HG03064 (cell line): ENCODE data around the gene GNB1L.
"Not testable (repeated sequence)": the region's sequence is repeated elsewhere in the genome, so short reads cannot be mapped to it uniquely, and the experiment has no call there.

ENCODE experiments used
- ATAC-seq: cut with Tn5 transposase; IDR thresholded peaks from one replicate; pipeline ENCODE4 v1.9.1; 2021; ENCODE audit warnings: low read depth; ENCODE audit not compliant: unreplicated experiment

Gene GNB1L

DNA sequence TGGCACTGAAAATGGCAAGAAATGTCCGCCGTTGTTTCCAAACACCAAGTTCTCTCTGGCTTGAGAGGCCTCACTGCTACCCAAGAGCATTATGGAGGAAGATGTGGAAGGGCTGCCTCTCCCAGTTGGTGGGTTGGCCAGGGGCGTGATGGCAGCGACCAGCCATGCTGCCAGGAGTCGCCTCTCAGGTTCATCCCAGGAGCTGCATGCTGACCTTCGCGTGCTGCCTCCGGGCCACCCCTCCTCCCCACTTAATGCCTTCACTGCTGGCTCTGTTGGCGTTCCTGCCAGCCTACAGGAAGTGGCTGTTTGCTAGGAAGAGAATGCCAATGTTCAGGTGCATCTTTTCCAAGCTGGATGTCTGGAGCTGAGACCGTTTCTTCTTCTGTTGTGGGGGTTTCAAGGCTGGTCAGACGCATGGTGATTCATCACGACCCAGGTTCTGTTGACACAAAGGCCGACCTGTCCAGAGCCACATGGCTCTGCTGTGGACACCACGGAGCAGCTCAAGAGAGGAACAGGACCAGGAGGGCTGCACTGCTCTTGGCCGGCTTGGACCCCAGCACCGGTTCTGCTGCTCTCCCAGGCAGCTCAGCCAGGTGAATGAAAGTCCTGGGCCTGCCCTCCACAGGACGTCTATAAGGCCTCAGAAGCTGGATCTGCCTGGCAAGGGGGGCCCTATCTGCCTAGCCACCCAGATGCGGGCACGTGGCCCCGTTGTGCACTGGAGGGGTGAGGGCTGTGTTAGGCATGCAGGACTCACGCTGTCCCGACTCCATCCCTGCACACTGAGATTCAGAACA is 69.0 kb downstream of the GNB1L start:
- no peak for ATAC-seq

- ATAC-seq = no peak
Measured at GRCh38 chr22:19784384-19785175, 70.1 kb downstream of the GNB1L start.

DNA sequence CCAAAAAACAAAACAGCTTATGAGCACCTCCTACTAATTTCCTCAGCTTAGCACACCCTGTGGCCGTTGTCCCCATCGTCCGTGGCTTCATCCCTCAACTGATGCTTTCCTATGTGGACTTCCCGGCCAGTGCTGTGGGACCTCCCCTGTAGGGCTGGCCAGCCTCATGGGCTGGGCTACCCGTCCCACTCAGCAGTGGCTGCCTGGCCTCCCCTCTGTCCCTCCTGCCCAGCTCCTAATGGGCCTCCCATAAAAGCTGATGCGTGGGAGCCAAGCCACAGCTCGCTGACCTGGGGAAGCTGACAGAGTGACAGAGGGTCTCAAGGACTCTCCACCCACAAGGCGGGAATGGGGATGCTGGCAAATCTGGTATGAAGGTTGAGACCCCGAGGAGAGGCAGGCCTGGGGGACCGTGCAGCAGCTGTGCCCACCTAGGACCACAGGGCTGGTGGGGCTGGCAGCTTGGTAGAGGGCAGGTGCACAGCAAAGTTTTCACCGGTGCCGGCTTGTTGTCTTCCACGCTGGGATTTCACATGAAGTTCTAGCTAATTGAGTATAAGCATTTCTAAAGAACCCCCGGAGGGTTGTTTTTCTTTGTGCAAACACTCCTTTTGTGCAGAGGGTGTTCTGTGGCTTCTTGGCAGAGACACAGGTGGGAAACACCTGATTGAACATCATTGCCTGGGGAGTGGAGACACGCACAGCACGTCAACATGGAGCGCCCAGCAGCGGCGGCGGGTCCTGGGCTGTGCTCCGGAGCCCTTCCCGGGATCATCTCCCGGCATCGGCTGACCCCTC is 70.9 kb downstream of the GNB1L start:
- no peak for ATAC-seq

DNA sequence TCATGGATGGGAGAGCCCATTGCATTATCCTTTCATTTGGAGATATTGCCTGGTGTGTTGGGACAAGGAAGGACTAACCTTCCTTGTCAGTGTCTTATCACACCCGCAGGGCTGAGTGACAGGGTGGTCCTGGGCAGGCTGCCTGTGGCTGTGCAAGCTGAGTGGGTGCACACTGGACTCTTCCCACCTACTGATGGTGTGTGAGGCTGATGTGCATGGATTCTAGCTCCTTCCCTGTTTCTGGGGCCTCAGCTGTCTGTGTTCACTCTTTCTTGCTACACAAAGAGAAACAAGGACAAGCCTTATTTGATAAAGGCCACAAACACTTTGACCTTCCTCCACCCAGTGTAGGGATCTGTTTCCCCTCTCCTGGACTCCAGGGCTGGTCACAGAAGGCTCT is 72.1 kb downstream of the GNB1L start:
- no peak for ATAC-seq

DNA sequence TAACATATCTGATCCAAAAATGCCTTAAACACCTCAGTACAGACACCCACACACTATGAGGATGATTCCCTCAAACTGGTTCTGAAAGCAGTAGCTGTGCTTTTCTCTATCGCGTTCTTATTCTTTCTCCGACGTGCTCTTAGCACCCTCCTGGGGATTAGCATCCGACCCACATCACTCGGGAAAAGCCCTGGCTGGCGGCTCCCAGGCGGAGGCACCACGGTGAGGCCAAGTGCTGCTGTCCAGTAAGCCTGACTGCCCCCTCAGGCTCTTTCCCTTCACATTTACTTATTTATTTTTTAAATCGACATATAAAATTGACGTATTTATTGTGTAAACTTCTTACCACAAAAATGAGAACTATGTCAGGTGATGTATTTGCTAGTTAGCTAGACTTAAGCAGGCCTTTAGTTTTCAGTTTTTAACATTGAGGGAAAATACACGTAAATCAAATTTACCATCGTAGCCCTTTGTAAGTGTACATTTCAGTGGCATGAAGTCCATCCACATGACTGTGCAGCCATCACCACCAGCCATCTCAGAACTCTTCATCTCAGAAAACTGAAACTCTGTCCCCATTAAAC is 74.9 kb downstream of the GNB1L start:
- no peak for ATAC-seq

- no peak for ATAC-seq
Measured at GRCh38 chr22:19779011-19779421, 75.7 kb downstream of the GNB1L start.

DNA sequence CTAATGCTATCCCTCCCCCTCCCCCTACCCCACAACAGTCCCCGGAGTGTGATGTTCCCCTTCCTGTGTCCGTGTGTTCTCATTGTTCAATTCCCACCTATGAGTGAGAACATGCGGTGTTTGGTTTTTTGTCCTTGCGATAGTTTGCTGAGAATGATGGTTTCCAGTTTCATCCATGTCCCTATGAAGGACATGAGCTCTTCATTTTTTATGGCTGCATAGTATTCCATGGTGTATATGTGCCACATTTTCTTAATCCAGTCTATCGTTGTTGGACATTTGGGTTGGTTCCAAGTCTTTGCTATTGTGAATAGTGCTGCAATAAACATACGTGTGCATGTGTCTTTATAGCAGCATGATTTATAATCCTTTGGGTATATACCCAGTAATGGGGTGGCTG is 77.5 kb downstream of the GNB1L start:
- not testable (repeated sequence) for ATAC-seq

GRCh38 chr22:19776433-19777031 is 78.1 kb downstream of the GNB1L start:
- no peak for ATAC-seq

- no peak for ATAC-seq
Measured at GRCh38 chr22:19775496-19776325, 79.0 kb downstream of the GNB1L start.

- ATAC-seq = no peak
Measured at GRCh38 chr22:19774628-19775027, 80.0 kb downstream of the GNB1L start.

- no peak for ATAC-seq
Measured at GRCh38 chr22:19773470-19774040, 81.1 kb downstream of the GNB1L start.

DNA sequence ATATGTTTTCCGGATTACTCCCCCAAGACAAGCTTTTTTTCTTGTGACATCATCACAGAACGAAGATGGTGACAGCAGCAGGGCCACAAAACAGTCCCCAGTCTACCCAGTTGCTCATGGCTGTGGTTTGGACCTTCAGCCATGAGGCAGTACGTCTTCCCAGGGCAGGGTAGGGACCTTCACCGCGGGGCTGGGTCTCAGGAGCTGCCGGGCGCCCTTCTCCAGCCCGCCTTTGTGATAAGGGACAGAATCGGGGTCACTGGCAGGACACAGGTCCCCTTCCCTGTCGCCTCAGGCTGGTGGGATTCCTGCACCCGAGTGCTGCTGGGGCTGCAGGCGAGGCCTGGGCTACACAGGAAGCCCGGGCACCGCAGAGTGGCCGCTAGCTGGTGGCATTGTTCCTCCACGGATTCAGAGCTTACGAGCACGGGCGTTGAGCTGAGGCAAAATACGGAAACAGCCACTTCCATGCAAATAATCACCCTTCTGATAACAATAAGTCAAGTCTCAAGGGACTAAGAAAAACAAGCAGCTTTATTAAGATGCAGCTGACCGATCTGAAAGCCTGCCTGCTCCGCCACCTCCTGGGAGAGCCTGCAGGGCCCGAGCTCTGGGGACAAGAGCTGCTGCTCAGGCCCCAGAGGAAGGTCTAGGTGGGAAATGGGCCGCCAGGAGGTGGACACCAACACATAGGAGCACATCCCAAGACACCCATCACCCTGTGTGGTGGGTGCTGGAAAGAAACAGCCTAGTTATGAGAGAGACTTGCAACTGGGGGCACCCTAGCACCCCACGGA is 81.8 kb downstream of the GNB1L start:
- peak; percentile 77 for ATAC-seq

GRCh38 chr22:19772422-19772672 is 82.3 kb downstream of the GNB1L start:
- ATAC-seq = no peak

GRCh38 chr22:19770349-19771220 is 84.1 kb downstream of the GNB1L start:
- ATAC-seq = no peak

GRCh38 chr22:19769393-19769715 is 85.3 kb downstream of the GNB1L start:
- ATAC-seq = no peak

- ATAC-seq = no peak
Measured at GRCh38 chr22:19767427-19768341, 87.0 kb downstream of the GNB1L start.
